Spleen (tissue), 11 donors: ENCODE results near the gene NRN1L. TPM values are rescaled to one million over a fixed set of nuclear protein-coding genes. Genes with fewer than 3 reads are reported as not detected.

ENCODE experiments used
- DNase-seq: peaks from one replicate; pipeline ENCODE4 v3.0.0-alpha.2; 2020
- H3K27ac ChIP-seq, 8 donors: fragments of 200-600 bp; sonication (generic) in 7 of 8; 1 replicate in 4 of 8; 2 replicates in 4 of 8; pipeline versions ENCODE4 v1.5.0 to v1.8.0; 2016 to 2021; ENCODE audit warnings: inconsistent platforms in 4 of 8, mild to moderate bottlenecking in 4 of 8, moderate library complexity in 1 of 8
- H3K27me3 ChIP-seq, 7 donors: fragments of 200-600 bp; sonication (generic) in 6 of 7; replicated peaks in 1 of 7; 1 replicate in 4 of 7; 2 replicates in 3 of 7; pipeline versions ENCODE4 v1.5.0 to v1.8.0; 2016 to 2021; ENCODE audit warnings: inconsistent platforms in 3 of 7, mild to moderate bottlenecking in 1 of 7
- H3K36me3 ChIP-seq, 6 donors: fragments of 200-600 bp; sonication (generic) in 5 of 6; 1 replicate in 4 of 6; 2 replicates in 2 of 6; pipeline versions ENCODE4 v1.5.0 to v1.8.0; 2016 to 2021; ENCODE audit warnings: inconsistent platforms in 2 of 6
- H3K4me1 ChIP-seq, 6 donors: fragments of 200-600 bp; sonication (generic) in 5 of 6; 1 replicate in 3 of 6; 2 replicates in 3 of 6; pipeline versions ENCODE4 v1.5.0 to v1.8.0; 2016 to 2021; ENCODE audit warnings: inconsistent platforms in 3 of 6
- H3K4me3 ChIP-seq, 8 donors: fragments of 200-600 bp; sonication (generic) in 7 of 8; 1 replicate in 4 of 8; 2 replicates in 4 of 8; pipeline versions ENCODE4 v1.5.0 to v1.8.0; 2016 to 2021; ENCODE audit warnings: inconsistent platforms in 4 of 8, mild to moderate bottlenecking in 4 of 8, moderate library complexity in 2 of 8
- H3K9me3 ChIP-seq, 8 donors: fragments of 200-600 bp; sonication (generic) in 7 of 8; 1 replicate in 4 of 8; 2 replicates in 4 of 8; pipeline versions ENCODE4 v1.5.0 to v1.8.0; 2016 to 2021; ENCODE audit warnings: inconsistent platforms in 4 of 8
- CTCF ChIP-seq, 11 experiments: fragments of 200-600 bp in 7 of 11; fragments of 450-650 bp in 4 of 11; sonication (generic) in 4 of 11; IDR thresholded peaks in 8 of 11; conservative IDR thresholded peaks in 3 of 11; 1 replicate in 7 of 11; 2 replicates in 4 of 11; pipeline versions ENCODE4 v1.4.0 to v1.8.0; 2016 to 2021; ENCODE audit warnings: antibody characterized with exemption in 11 of 11, inconsistent platforms in 4 of 11, mild to moderate bottlenecking in 1 of 11
- POLR2A ChIP-seq, 3 donors: fragments of 450-650 bp; IDR thresholded peaks; one replicate each; pipeline ENCODE4 v1.5.1; 2017; ENCODE audit warnings: antibody characterized with exemption in 3 of 3, mild to moderate bottlenecking in 1 of 3
- POLR2AphosphoS5 ChIP-seq, 3 donors: sonication (generic); formaldehyde crosslinking; IDR thresholded peaks; one replicate each; pipeline ENCODE4 v1.5.1; 2017; ENCODE audit warnings: antibody characterized with exemption in 3 of 3
- WGBS, 5 donors: extraction: QIAGEN DNeasy Blood & Tissue Kit in 3 of 5; methylation state at CpG; one replicate each; pipeline versions ENCODE4 v1.1.5 to v1.1.7; 2013 to 2018; 5-methylcytosine and 5-hydroxymethylcytosine counted together
- intact Hi-C: fragments of 100-400 bp; cut with DNase I; formaldehyde crosslinking; loops from one replicate; pipeline ENCODE4 v1.15.0; 2023; ENCODE audit warnings: low total_unique reads
- polyA plus RNA-seq, 3 donors: library from polyadenylated mRNA; stranded (reverse); fragments of 200-250 nt; gene quantifications; one replicate each; pipeline ENCODE4 v1.2.1, GENCODE V29; 2013
- total RNA-seq, 7 donors: library from RNA; depleted of rRNA in 3 of 7; stranded (reverse); fragments of >200 nt in 3 of 7; fragmentation: NEBNext Ultra II Directional in 4 of 7; extraction: Animal tissue kit (Norgen Biotek cat#: 25700) in 4 of 7; gene quantifications; one replicate each; pipeline versions ENCODE4 v1.1.0 to v1.2.1, GENCODE V29; 2016 to 2021
- donor health status: healthy with polysubstance abuse.
- donor health status: DM: no; HTN: no; CAD: no; lungs with moderate emphysema.
- donor health status: DM: no; HTN: no; CAD: no.
- donor health status: Bipolar disorder and iron deficiency.
- donor health status: healthy.
- donor health status: DM: no; HTN: no; CAD: no.
- donor health status: DM: yes; HTN: yes; CAD: no.

The NRN1L gene
- total and polyA plus RNA-seq, 10 donors, result 0.60 to 6.2 (median 3.0) TPM; not detected in 2

DNA sequence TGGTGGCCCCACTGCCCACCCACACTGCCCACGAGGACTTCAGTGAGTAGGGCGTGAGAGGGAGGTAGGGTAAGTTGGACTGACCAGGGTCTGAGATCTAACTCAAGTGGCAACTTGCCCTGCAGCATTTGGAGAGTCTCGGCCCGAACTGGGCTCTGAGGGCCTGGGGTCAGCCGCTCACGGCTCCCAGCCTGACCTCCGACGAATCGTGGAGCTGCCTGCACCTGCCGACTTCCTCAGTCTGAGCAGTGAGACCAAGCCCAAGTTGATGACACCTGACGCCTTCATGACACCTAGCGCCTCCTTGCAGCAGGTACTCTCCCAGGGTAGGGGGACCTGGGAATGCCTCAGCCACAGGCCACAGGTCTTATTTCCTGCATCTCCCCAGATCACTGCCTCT, 5.2 kb upstream of the NRN1L start:
- Histone ChIP-seq H3K9me3 (no peaks in the 10 kb centered on the region), H3K27ac (no peak overlapping the region), H3K27me3 (no peaks in the 10 kb centered on the region), H3K4me1 (peaks cover 13 to 39% (median 24%) of the 10 kb centered on the region in 6 donors), H3K4me3 (no peak overlapping the region), H3K36me3 (peaks cover 7 to 91% (median 84%) of the 10 kb centered on the region in 6 donors)
- 95 to 97% (median 96%) methylated on average over 9 to 12 of the region's 12 CpGs for WGBS, 5 donors
- intact Hi-C loops, result no loop called here
- TF ChIP-seq POLR2A (IDR thresholded peaks at IDR 0.05) (no peak), CTCF (IDR thresholded peaks at IDR 0.05 in 8 of 11, conservative IDR thresholded peaks at IDR 0.05 in 3 of 11) (no peak), POLR2AphosphoS5 (IDR thresholded peaks at IDR 0.05) (no peak)
- no peak for DNase-seq

DNA sequence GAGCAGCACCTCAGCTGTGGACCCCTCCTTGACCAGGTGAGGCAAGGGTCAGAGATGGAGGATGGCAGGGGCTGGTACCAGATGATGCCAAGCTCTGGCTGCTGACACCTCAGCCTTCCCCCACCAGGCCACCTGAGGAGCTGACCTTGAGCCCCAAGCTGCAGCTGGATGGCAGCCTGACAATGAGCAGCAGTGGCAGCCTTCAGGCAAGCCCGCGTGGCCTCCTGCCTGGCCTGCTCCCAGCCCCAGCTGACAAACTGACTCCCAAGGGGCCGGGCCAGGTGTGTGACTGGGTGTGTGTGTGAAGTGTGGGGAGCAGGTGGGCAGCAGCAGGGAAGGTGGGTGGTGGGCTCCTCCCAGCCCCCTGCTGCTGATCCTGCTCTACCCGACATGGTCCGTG, 4.7 kb upstream of the NRN1L start:
- Histone ChIP-seq H3K9me3 (no peaks in the 10 kb centered on the region), H3K27me3 (no peaks in the 10 kb centered on the region), H3K27ac (no peak overlapping the region), H3K36me3 (peaks cover 7 to 96% (median 87%) of the 10 kb centered on the region in 6 donors), H3K4me1 (peaks cover 8 to 35% (median 20%) of the 10 kb centered on the region in 6 donors), H3K4me3 (no peak overlapping the region)
- intact Hi-C loops, result no loop called here
- no peak for TF ChIP-seq POLR2A (IDR thresholded peaks at IDR 0.05)
- peak in 1 of 3 donors; percentile 31 for TF ChIP-seq POLR2AphosphoS5 (IDR thresholded peaks at IDR 0.05)
- no peak for DNase-seq
- WGBS, 5 donors, result 85 to 95% (median 90%) methylated on average over 3 to 5 of the region's 5 CpGs

- TF ChIP-seq POLR2AphosphoS5 (IDR thresholded peaks at IDR 0.05), result no peak
- TF ChIP-seq CTCF (IDR thresholded peaks at IDR 0.05 in 8 of 11, conservative IDR thresholded peaks at IDR 0.05 in 3 of 11), result no peak
- no peak for TF ChIP-seq POLR2A (IDR thresholded peaks at IDR 0.05)
- Histone ChIP-seq H3K36me3 (peaks cover 7 to 100% (median 94%) of the 10 kb centered on the region in 6 donors), H3K9me3 (no peaks in the 10 kb centered on the region), H3K27ac (no peak overlapping the region), H3K27me3 (no peaks in the 10 kb centered on the region), H3K4me1 (peaks cover 3 to 28% (median 14%) of the 10 kb centered on the region in 6 donors), H3K4me3 (no peak overlapping the region)
- DNase-seq, result no peak
- intact Hi-C loops, result no loop called here
- 93 to 96% (median 94%) methylated on average over 13 of the region's 13 CpGs for WGBS, 5 donors
These were observed 4.1 kb upstream of the NRN1L start for GRCh38 chr16:67880584-67880983.

DNA sequence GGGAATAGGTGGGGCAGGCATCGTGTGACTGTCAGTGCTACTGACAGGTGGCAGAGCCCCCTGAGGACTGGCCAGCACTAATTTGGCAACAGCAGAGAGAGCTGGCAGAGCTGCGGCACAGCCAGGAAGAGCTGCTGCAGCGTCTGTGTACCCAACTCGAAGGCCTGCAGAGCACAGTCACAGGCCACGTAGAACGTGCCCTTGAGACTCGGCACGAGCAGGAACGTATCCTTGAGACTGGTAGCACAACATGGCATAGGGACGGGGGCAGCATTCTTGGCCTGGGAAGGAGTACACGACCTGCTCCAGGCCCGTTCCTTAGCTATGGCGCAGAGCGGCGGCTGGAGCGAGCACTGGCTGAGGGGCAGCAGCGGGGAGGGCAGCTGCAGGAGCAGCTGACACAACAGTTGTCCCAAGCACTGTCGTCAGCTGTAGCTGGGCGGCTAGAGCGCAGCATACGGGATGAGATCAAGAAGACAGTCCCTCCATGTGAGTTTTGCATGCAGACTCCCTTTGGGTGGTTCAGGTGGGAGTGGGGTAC, 3.0 kb upstream of the NRN1L start:
- 89 to 95% (median 91%) methylated on average over 15 to 21 of the region's 21 CpGs for WGBS, 5 donors
- TF ChIP-seq CTCF (IDR thresholded peaks at IDR 0.05 in 8 of 11, conservative IDR thresholded peaks at IDR 0.05 in 3 of 11) (no peak), POLR2AphosphoS5 (IDR thresholded peaks at IDR 0.05) (no peak), POLR2A (IDR thresholded peaks at IDR 0.05) (no peak)

More for the DNA sequence above, 3.0 kb upstream of the NRN1L start:
- H3K27me3 ChIP-seq, result no peaks in the 10 kb centered on the region
- intact Hi-C loops, result no loop called here
- H3K27ac ChIP-seq, result peak overlapping the region in 1 of 8 donors; percentile 27
- H3K4me3 ChIP-seq, result no peak overlapping the region
- peak; percentile 69 for DNase-seq
- H3K9me3 ChIP-seq, result no peaks in the 10 kb centered on the region
- peaks cover 7 to 100% (median 97%) of the 10 kb centered on the region in 6 donors for H3K36me3 ChIP-seq
- peaks cover 0 to 17% (median 4%) of the 10 kb centered on the region in 6 donors for H3K4me1 ChIP-seq
